Smooth muscle cell (in vitro differentiated cells): ENCODE data around the gene SLC9A6. TPM values are rescaled to one million over a fixed set of nuclear protein-coding genes. Genes with fewer than 3 reads are reported as not detected.
A peak's percentile ranks its signal among the peaks of the same experiment; 100 is the strongest.
"Not testable (repeated sequence)": the region's sequence is repeated elsewhere in the genome, so short reads cannot be mapped to it uniquely, and the experiment has no call there.

ENCODE experiments used
- DNase-seq: peaks from one replicate; lab custom pipeline; 2025; ENCODE audit not compliant: unreplicated experiment; lab: John Stamatoyannopoulos, UW
- H2AFZ ChIP-seq: fragments of 200-600 bp; sonication (generic); 2 replicates; pipeline ENCODE4 v1.6.0; 2016; ENCODE audit warnings: antibody characterized with exemption, low read depth, mild to moderate bottlenecking
- H3F3A ChIP-seq: fragments of 200-600 bp; sonication (generic); 2 replicates; pipeline ENCODE4 v1.6.0; 2017; ENCODE audit warnings: antibody characterized with exemption, low read depth
- H3K27ac ChIP-seq: fragments of 200-600 bp; sonication (generic); 2 replicates; pipeline ENCODE4 v1.5.1; 2016; ENCODE audit warnings: low read depth, mild to moderate bottlenecking
- H3K27me3 ChIP-seq: fragments of 200-600 bp; sonication (generic); 2 replicates; pipeline ENCODE4 v1.6.1; 2016; ENCODE audit warnings: low read depth, mild to moderate bottlenecking
- H3K36me3 ChIP-seq: fragments of 200-600 bp; sonication (generic); 2 replicates; pipeline ENCODE4 v1.5.1; 2016; ENCODE audit warnings: low read depth
- H3K4me1 ChIP-seq: fragments of 200-600 bp; sonication (generic); 2 replicates; pipeline ENCODE4 v1.5.1; 2016; ENCODE audit warnings: low read depth
- H3K4me2 ChIP-seq: fragments of 200-600 bp; sonication (generic); 2 replicates; pipeline ENCODE4 v1.6.0; 2016; ENCODE audit warnings: mild to moderate bottlenecking
- H3K4me3 ChIP-seq: fragments of 200-600 bp; sonication (generic); 2 replicates; pipeline ENCODE4 v1.5.1; 2016; ENCODE audit warnings: mild to moderate bottlenecking
- H3K79me2 ChIP-seq: fragments of 200-600 bp; sonication (generic); 2 replicates; pipeline ENCODE4 v1.6.0; 2016; ENCODE audit warnings: low read depth, mild to moderate bottlenecking
- H3K9ac ChIP-seq: fragments of 200-600 bp; sonication (generic); 2 replicates; pipeline ENCODE4 v1.6.0; 2016; ENCODE audit warnings: low read depth
- H3K9me3 ChIP-seq: fragments of 200-600 bp; sonication (generic); replicated peaks from 2 replicates; pipeline ENCODE4 v1.5.1; 2016; ENCODE audit warnings: low read depth
- H4K20me1 ChIP-seq: fragments of 200-600 bp; sonication (generic); 2 replicates; pipeline ENCODE4 v1.6.0; 2016; ENCODE audit warnings: low read depth
- WGBS: methylation state at CpG from one replicate; pipeline ENCODE4 v1.1.7; 2016; ENCODE audit warnings: low lambda C conversion rate; 5-methylcytosine and 5-hydroxymethylcytosine counted together
- polyA plus RNA-seq: library from polyadenylated mRNA; unstranded; fragments of >200 nt; fragmentation: Nextera tagmentation; extraction: Ambion mirVana; gene quantifications from 2 replicates; pipeline ENCODE4 v1.2.1, GENCODE V29; 2016
- total RNA-seq: library from RNA; depleted of rRNA; stranded (reverse); fragments of >200 nt; gene quantifications from 2 replicates; pipeline ENCODE4 v1.2.3, GENCODE V29; 2014
- TF ChIP-seq, protein P1 (sequence below): fragments of 200-600 bp; sonication (generic); IDR thresholded peaks from 2 replicates; pipeline ENCODE4 v1.5.1; 2017; ENCODE audit warnings: borderline replicate concordance, mild to moderate bottlenecking, antibody characterized with exemption; ENCODE audit not compliant: insufficient read depth, poor library complexity, severe bottlenecking

The SLC9A6 gene
- total and polyA plus RNA-seq, 2 experiments from 2014 or later: 11.6 to 19.8 TPM

DNA sequence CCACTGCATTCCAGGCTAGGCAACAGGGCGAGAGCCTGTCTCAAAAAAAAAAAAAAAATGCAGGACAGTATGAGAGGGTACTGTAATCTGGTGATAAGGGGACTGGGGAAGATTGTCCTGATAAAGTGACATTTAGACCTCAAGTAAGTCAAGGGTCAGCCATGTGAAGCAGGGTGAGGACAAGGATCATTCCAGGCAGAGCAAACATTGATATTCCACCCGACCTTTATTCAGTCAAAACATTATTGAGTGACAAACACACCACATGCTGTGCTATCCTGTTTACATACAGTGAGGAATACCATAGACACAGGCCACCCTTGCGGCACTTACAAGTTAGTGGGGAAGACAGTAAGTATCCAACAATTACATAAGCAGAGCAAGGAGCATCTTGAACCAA lies 64.4 kb downstream of the SLC9A6 start:
- H3K9me3 ChIP-seq: no peaks in the 10 kb centered on the region
- no peaks in the 10 kb centered on the region for H3K36me3 ChIP-seq
- no peak overlapping the region for H3K9ac ChIP-seq
- H3K27ac ChIP-seq: no peak overlapping the region
- H3K4me1 ChIP-seq: peaks cover 3% of the 10 kb centered on the region
- DNase-seq: no peak
- no peaks in the 10 kb centered on the region for H3K79me2 ChIP-seq
- H3F3A ChIP-seq: no peaks in the 10 kb centered on the region
- H3K4me3 ChIP-seq: no peak overlapping the region
- no peak overlapping the region for H3K4me2 ChIP-seq
- 62% methylated on average over 3 of the region's 3 CpGs for WGBS
- TF ChIP-seq, protein P1, sequence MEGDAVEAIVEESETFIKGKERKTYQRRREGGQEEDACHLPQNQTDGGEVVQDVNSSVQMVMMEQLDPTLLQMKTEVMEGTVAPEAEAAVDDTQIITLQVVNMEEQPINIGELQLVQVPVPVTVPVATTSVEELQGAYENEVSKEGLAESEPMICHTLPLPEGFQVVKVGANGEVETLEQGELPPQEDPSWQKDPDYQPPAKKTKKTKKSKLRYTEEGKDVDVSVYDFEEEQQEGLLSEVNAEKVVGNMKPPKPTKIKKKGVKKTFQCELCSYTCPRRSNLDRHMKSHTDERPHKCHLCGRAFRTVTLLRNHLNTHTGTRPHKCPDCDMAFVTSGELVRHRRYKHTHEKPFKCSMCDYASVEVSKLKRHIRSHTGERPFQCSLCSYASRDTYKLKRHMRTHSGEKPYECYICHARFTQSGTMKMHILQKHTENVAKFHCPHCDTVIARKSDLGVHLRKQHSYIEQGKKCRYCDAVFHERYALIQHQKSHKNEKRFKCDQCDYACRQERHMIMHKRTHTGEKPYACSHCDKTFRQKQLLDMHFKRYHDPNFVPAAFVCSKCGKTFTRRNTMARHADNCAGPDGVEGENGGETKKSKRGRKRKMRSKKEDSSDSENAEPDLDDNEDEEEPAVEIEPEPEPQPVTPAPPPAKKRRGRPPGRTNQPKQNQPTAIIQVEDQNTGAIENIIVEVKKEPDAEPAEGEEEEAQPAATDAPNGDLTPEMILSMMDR: no peak
- H4K20me1 ChIP-seq: no peaks in the 10 kb centered on the region
- H3K27me3 ChIP-seq: no peaks in the 10 kb centered on the region
- no peak overlapping the region for H2AFZ ChIP-seq

DNA sequence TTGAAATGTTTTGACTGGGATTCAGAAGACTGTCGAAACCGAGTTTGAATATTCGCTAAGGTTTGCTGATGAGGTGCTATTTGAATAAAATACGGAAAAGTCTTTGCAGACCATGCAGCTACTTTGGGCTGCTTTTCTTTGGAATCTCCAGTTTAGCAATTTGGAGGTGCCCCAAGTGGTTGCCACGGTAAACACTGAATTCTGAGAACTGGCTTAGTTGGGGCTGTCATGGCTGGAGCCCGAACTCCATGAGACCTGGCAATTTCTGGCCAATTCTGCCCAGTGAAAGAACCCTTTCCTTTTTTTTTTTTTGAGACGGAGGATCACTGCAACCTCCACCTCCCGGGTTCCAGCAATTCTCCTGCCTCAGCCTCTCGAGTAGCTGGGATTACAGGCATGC lies 65.6 kb downstream of the SLC9A6 start:
- not testable (repeated sequence) for H3K4me3 ChIP-seq, H3K27ac ChIP-seq, H2AFZ ChIP-seq, H4K20me1 ChIP-seq, H3K4me1 ChIP-seq, H3F3A ChIP-seq, H3K9ac ChIP-seq, H3K4me2 ChIP-seq, H3K36me3 ChIP-seq, H3K27me3 ChIP-seq, DNase-seq, H3K9me3 ChIP-seq, H3K79me2 ChIP-seq
- 89% methylated on average over 7 of the region's 9 CpGs for WGBS

DNA sequence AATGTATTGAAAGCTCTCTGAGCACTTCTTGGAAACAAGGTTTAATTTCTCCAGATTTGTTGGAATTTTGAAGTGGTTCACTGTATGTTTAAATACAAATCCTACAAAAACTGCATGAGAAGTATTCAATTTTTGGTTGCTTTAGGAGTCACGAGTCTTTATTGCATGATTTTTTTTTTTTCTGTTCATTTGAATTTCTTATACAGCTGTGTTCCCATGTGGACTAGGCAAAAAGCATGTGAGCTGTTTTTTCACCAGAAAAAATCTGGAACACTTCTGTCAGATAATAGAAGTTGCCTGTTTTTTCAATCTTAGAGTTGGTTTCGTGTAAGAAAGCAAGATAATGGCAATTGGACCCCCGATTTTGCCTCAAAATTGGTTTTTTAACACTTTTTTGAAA lies 66.4 kb downstream of the SLC9A6 start:
- Histone ChIP-seq H3F3A (no peaks in the 10 kb centered on the region), H3K4me1 (peaks cover 3% of the 10 kb centered on the region), H3K27ac (no peak overlapping the region), H3K4me2 (no peak overlapping the region), H3K9me3 (no peaks in the 10 kb centered on the region), H3K4me3 (no peak overlapping the region), H4K20me1 (no peaks in the 10 kb centered on the region), H2AFZ (no peak overlapping the region), H3K27me3 (no peaks in the 10 kb centered on the region), H3K9ac (no peak overlapping the region), H3K79me2 (no peaks in the 10 kb centered on the region), H3K36me3 (no peaks in the 10 kb centered on the region)
- DNase-seq: no peak
- TF ChIP-seq, protein P1: no peak
- 71% methylated on average over 3 of the region's 3 CpGs for WGBS

DNA sequence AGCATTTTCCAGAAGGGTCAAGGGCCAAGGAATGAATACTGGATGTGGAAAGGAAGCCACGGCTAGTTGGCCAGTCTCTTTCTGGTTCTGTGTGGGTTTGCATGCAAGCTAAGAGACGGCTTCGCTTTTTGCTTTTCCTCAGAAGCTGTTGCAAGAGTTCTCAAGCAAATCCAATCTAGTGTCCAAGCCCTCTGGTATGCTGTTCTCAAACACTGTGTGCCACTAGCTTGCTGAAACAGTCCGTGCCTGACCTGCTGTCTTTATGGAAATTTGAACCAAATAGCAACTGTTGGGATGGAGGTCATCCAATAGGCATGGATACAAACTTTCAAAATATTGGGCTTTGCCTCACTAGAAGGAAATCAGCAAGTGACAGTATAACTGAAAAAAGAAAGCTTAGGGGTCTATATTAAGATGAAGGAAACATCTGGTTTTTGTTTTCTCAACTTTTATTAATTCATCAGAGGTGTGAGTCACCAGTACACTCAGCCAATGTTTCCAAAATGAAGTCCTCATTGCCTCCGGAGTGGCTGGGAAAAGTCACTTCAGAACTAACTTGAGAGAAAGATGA lies 70.5 kb downstream of the SLC9A6 start:
- Histone ChIP-seq H3K4me1 (no peaks in the 10 kb centered on the region), H3F3A (no peaks in the 10 kb centered on the region), H3K79me2 (no peaks in the 10 kb centered on the region), H3K9ac (no peak overlapping the region), H3K4me3 (no peak overlapping the region), H4K20me1 (no peaks in the 10 kb centered on the region), H3K9me3 (no peaks in the 10 kb centered on the region), H2AFZ (peak overlapping the region; percentile 12), H3K36me3 (no peaks in the 10 kb centered on the region), H3K4me2 (peak overlapping the region; percentile 69), H3K27me3 (no peaks in the 10 kb centered on the region), H3K27ac (peak overlapping the region; percentile 80)
- TF ChIP-seq, protein P1: no peak
- 46% methylated on average over 5 of the region's 5 CpGs for WGBS
- no peak for DNase-seq
